A673 (cell line): Measurements from ENCODE around the gene CYTL1. TPM values are rescaled to one million over a fixed set of nuclear protein-coding genes. Genes with fewer than 3 reads are reported as not detected.

Source experiments
- BruUV-seq: library from RNA; stranded (reverse); fragments of 400-500 nt; replicated peaks from 2 replicates; lab custom pipeline; 2021; lab: Mats Ljungman, UMichigan
- CTCF ChIA-PET: fragments of 300-600 bp; sonication (Branson Sonifier 250); formaldehyde crosslinking; loops from one replicate; lab custom pipeline; 2022; ENCODE audit warnings: antibody characterized with exemption; lab: Charles Lee
- POLR2A ChIA-PET: fragments of 300-600 bp; sonication (Branson Sonifier 250); formaldehyde crosslinking; loops from one replicate; lab custom pipeline; 2022; ENCODE audit warnings: antibody characterized with exemption; ENCODE audit not compliant: low non-redundant PET; lab: Charles Lee
- DNase-seq: peaks from one replicate; pipeline ENCODE4 v3.0.0-alpha.2; 2015; ENCODE audit warnings: low spot score
- H3K27ac ChIP-seq: fragments of 200-600 bp; sonication (generic); 2 replicates; pipeline ENCODE4 v1.5.1; 2016; ENCODE audit warnings: mixed run types, low read depth, mild to moderate bottlenecking, mixed read lengths, antibody characterized with exemption, low read length; ENCODE audit not compliant: poor library complexity, severe bottlenecking
- H3K27me3 ChIP-seq: fragments of 200-600 bp; sonication (generic); replicated peaks from 2 replicates; pipeline ENCODE4 v1.6.1; 2017; ENCODE audit warnings: mixed run types, low read depth, mild to moderate bottlenecking, mixed read lengths, antibody characterized with exemption, low read length; ENCODE audit not compliant: insufficient read depth, poor library complexity
- H3K36me3 ChIP-seq: fragments of 200-600 bp; sonication (generic); 2 replicates; pipeline ENCODE4 v1.6.1; 2016; ENCODE audit warnings: mixed run types, mild to moderate bottlenecking, mixed read lengths, antibody characterized with exemption, low read length; ENCODE audit not compliant: insufficient read depth, poor library complexity, severe bottlenecking
- H3K4me1 ChIP-seq: fragments of 200-600 bp; sonication (generic); 2 replicates; pipeline ENCODE4 v1.6.1; 2017; ENCODE audit warnings: mixed run types, mild to moderate bottlenecking, mixed read lengths, antibody characterized with exemption, low read length; ENCODE audit not compliant: insufficient read depth, poor library complexity, severe bottlenecking
- H3K4me3 ChIP-seq: fragments of 200-600 bp; sonication (generic); 2 replicates; pipeline ENCODE4 v1.5.1; 2016; ENCODE audit warnings: low read depth, mixed run types, mild to moderate bottlenecking, mixed read lengths, low read length; ENCODE audit not compliant: poor library complexity, severe bottlenecking
- H3K9me3 ChIP-seq: fragments of 200-600 bp; sonication (generic); 2 replicates; pipeline ENCODE4 v1.6.1; 2016; ENCODE audit warnings: mixed run types, low read depth, mild to moderate bottlenecking, mixed read lengths, antibody characterized with exemption, low read length; ENCODE audit not compliant: poor library complexity, severe bottlenecking
- CTCF ChIP-seq: fragments of 300-800, 200-600 bp; sonication (generic); conservative IDR thresholded peaks from 2 replicates; pipeline ENCODE4 v1.5.1; 2017; ENCODE audit warnings: low read depth, mild to moderate bottlenecking, antibody characterized with exemption, low read length, moderate library complexity, mixed read lengths
- EZH2 ChIP-seq: fragments of 200-600 bp; sonication (generic); IDR thresholded peaks from 2 replicates; pipeline ENCODE4 v1.6.1; 2017; ENCODE audit warnings: borderline replicate concordance, low read depth, mild to moderate bottlenecking, mixed read lengths, antibody characterized with exemption, low read length; ENCODE audit not compliant: poor library complexity, severe bottlenecking
- intact Hi-C: fragments of 100-400 bp; cut with micrococcal nuclease; formaldehyde crosslinking; loops from one replicate; pipeline ENCODE4 v1.10.0; 2022; ENCODE audit not compliant: unreplicated experiment
- total RNA-seq: library from RNA; stranded (reverse); gene quantifications from 2 replicates; pipeline ENCODE4 v1.2.3, GENCODE V29; 2021

The CYTL1 gene
- total RNA-seq, 1 experiment from 2014 or later: 7.5 TPM

- Histone ChIP-seq H3K36me3 (no peaks in the 10 kb centered on the region), H3K27ac (no peak overlapping the region), H3K9me3 (no peaks in the 10 kb centered on the region), H3K4me3 (no peak overlapping the region), H3K4me1 (peaks cover 11% of the 10 kb centered on the region), H3K27me3 (no peaks in the 10 kb centered on the region)
- ChIA-PET CTCF (no interaction called here), POLR2A (no interaction called here)
- intact Hi-C loops: loop anchor here (2.0 to 10.0 kb wide), 6 partner anchors 52 to 817 kb away; no protein-coding TSS in a partner anchor
- TF ChIP-seq CTCF: peak; percentile 88
- no peak for TF ChIP-seq EZH2
- DNase-seq: peak; percentile 78
- no TSS peak for BruUV-seq
Observed at GRCh38 chr4:4995103-4995907, 24.0 kb downstream of the CYTL1 start.

GRCh38 chr4:4994312-4995097 lies 24.8 kb downstream of the CYTL1 start:
- Histone ChIP-seq H3K27ac (no peak overlapping the region), H3K27me3 (no peaks in the 10 kb centered on the region), H3K4me1 (peaks cover 11% of the 10 kb centered on the region), H3K4me3 (no peak overlapping the region), H3K9me3 (no peaks in the 10 kb centered on the region), H3K36me3 (no peaks in the 10 kb centered on the region)
- CTCF ChIA-PET: no interaction called here
- BruUV-seq: no TSS peak
- intact Hi-C loops: loop anchor here (2.0 to 10.0 kb wide), 6 partner anchors 53 to 818 kb away; no protein-coding TSS in a partner anchor
- TF ChIP-seq CTCF (no peak), EZH2 (no peak)
- DNase-seq: no peak
- POLR2A ChIA-PET: no interaction called here

- DNase-seq: no peak
- CTCF ChIA-PET: no interaction called here
- Histone ChIP-seq H3K9me3 (no peaks in the 10 kb centered on the region), H3K4me1 (peaks cover 11% of the 10 kb centered on the region), H3K27me3 (no peaks in the 10 kb centered on the region), H3K36me3 (no peaks in the 10 kb centered on the region), H3K27ac (no peak overlapping the region), H3K4me3 (no peak overlapping the region)
- BruUV-seq: no TSS peak
- POLR2A ChIA-PET: no interaction called here
- intact Hi-C loops: loop anchor here (10.0 kb wide), 2 partner anchors 382 to 508 kb away; no protein-coding TSS in a partner anchor
- TF ChIP-seq CTCF (no peak), EZH2 (no peak)
Observed at GRCh38 chr4:4992833-4993232, 26.4 kb downstream of the CYTL1 start.
